Endometrium (tissue), 2 donors: ENCODE results near the gene TMEM132C.

Experiments
- FAIRE-seq: peaks from 2 replicates; lab custom pipeline; 2012; peaks lifted over from hg19 to GRCh38; lab: Jason Lieb, UNC
- donor health status: control.
- donor health status: control.

Gene TMEM132C

GRCh38 chr12:128288896-128289295, 21.9 kb downstream of the TMEM132C start:
- no peak for FAIRE-seq

DNA sequence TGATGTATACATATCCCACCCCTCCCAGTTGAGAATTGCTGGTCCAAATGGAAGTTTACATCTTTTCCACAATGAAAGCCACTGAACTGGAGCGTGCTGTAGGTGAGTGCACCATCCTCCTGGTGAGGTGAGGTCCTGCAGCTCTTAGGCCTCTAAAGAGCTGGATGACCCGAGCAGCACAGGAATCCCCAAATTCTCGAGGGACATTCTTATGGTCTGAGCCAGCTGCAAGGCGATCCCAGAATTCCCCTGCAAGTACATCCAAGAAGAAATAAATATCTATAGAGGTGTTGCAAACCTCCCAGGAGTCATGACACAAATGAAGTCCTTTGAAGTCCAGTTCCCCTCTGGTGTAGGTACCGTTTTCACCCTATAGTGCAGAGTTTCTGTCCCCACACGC, 24.0 kb downstream of the TMEM132C start:
- no peak for FAIRE-seq

- FAIRE-seq, result no peak
Observed at GRCh38 chr12:128298091-128298748, 31.2 kb downstream of the TMEM132C start.

GRCh38 chr12:128305336-128305892, 38.4 kb downstream of the TMEM132C start:
- FAIRE-seq, result no peak

GRCh38 chr12:128307791-128308190, 40.8 kb downstream of the TMEM132C start:
- FAIRE-seq, result no peak

- no peak for FAIRE-seq
Observed at GRCh38 chr12:128312661-128313060, 45.7 kb downstream of the TMEM132C start.

GRCh38 chr12:128313931-128314330, 47.0 kb downstream of the TMEM132C start:
- no peak for FAIRE-seq

- FAIRE-seq, result no peak
Observed at GRCh38 chr12:128314611-128315010, 47.6 kb downstream of the TMEM132C start.

DNA sequence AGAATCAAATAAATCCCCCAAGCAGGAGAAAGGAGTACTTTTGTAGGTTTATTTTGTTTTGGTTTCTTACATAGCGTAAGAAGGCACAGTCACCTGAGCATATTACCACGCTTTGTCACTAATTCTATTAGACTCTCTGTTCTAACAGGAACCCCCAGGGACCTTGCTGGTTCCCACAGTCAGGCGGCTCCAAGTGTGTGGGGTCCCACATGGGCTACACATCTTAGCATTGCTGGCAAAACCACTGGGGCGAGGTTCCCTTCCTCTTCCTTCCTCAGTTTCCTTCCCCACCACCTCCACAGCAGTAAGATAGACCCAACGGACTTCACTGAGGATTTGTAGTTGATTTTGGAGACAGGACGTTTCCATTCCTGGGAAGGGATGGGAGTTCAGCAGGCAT, 49.1 kb downstream of the TMEM132C start:
- FAIRE-seq, result no peak

- peak; percentile 65 for FAIRE-seq
Observed at GRCh38 chr12:128316973-128317526, 50.1 kb downstream of the TMEM132C start.

DNA sequence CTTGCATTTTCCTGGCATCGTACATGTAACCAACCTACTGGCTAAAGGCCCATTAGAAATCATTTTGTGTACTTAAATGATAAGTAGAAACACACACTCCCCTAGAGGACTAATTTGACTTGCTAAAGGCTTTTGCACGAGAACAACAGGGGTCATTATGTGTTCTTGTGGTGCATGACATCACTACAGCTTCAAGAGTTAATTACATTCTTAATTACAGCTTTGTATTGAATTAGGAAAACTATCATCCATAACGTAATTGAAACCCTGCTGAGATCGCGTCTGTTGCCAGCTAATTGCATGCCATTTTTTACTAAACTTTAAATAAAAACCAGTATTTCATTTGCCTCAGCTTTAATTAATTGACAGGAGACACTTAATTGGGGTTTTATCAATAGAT, 51.4 kb downstream of the TMEM132C start:
- FAIRE-seq, result no peak

DNA sequence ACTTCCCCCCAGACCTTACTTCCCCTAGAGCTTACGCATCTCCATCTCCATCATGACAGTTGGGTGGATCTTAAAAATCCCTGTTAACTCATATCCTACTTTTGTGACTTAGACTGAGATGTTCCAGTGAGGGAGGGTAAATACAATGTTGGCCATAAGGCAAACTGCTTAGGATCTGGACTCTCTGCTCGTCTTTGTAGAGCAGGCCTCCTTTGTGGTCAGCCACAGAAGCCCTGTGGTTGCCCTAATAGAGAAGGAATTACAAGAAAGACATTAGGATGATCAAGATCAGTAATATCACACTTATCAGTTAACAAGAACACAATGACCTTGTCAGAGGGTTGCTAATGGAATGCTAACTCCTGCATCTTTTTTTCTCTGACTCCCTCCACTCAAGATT, 52.0 kb downstream of the TMEM132C start:
- FAIRE-seq, result no peak

- no peak for FAIRE-seq
Observed at GRCh38 chr12:128322341-128322740, 55.4 kb downstream of the TMEM132C start.

DNA sequence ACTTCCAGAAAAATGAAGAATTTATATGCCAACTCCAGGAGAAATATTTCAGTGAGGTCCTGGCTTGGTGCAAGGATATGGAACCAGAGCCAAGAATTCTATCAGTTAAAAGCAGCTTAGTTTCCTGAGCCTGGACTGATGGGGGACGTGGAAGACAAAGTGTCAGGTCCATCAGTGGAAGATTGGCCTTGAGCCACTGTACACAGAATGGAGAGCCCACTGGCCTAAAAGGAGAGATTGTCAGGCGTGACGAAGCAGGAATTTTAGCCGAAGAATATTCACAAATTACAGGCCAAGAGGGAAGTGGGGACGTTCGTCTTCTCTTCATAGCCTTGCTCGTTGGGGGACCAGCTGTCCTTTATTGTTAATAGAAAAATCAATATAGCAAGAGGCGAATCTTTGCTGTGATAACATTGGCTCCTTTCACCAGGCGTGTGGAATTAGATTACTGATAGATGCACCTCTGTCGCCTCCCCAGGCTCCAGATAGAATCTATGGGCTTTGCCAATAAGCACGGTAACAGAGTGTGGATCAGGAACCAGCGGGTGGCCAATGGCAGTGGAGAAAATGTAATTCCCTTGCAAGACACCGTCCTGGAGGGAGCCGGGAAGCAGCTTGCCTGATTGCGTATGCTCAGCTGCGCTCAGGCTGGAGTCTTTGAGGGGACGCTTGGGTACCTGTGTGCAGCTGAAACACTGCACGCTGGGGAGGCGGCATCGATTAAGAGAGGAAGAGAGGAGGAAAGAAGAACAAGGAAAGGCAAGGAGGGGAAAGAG, 56.4 kb downstream of the TMEM132C start:
- no peak for FAIRE-seq

GRCh38 chr12:128325646-128326045, 58.7 kb downstream of the TMEM132C start:
- no peak for FAIRE-seq

- FAIRE-seq, result no peak
Observed at GRCh38 chr12:128326406-128326805, 59.4 kb downstream of the TMEM132C start.

DNA sequence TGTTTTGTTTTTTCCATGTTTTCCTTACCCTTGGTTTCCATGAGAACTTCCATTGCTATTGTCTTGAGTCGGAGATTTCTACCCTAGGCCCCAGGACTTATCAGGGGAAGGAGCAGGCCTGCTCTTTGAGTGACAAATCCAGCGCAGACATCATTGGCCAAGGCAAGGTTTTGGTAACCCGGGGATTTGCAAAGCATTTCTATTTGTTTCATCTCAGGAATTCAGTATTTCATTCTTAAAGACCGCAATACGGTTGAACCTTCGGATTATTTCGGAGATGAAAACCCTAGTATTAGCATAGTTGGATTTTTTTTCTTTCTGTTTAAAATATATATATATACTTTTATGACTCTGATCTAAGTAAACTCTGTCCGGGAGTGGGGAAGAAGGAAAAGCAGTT, 62.0 kb downstream of the TMEM132C start:
- no peak for FAIRE-seq

- no peak for FAIRE-seq
Observed at GRCh38 chr12:128336204-128337070, 69.5 kb downstream of the TMEM132C start.

GRCh38 chr12:128337071-128337345, 70.0 kb downstream of the TMEM132C start:
- FAIRE-seq, result peak; percentile 74

- peak; percentile 67 for FAIRE-seq
Observed at GRCh38 chr12:128337431-128338170, 70.6 kb downstream of the TMEM132C start.

DNA sequence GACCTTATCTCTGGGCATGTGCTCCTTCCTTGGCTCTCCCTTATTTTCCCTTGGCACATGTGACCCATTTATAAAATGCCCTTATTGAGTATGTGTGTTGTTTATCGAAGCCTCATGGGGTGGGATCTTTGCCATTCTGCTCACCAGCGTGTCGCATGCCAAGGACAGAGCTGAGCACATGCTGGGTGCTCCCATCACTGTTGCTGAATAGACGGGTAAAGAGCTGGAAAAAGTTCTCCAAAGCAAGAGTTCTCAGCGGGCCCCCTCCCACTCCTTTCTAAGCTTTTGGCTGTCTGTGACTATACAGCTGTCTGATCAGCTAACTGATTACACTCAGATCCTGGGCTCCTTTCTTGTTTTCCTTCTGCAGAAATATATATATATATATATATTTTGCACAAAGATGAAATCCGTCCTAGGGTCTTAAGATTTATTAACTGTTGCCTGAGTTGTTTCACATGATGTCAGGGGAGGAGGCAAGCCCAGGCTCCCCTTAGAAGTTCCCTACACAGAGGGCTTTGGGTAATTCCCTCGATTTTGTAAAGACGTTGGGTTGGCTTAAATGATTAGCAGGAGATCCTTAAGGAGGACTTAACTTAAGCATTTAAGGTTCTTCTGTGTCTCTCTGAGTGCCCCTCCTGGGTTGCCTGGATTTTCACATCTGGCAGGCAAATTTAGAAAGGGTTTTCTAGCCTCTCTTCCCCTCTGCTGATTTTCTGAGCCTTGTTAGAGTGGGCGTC, 71.6 kb downstream of the TMEM132C start:
- FAIRE-seq, result no peak
